ENCODE results near the gene XRCC6.
"Not testable (repeated sequence)": the region's sequence is repeated elsewhere in the genome, so short reads cannot be mapped to it uniquely, and the experiment has no call there.

Gene XRCC6

GRCh38 chr22:41650821-41651220 is 29.7 kb downstream of the XRCC6 start:
- DNase-seq (ENCODE audit: low spot score): no peak

- no peak for DNase-seq (ENCODE audit: low spot score)
Measured at GRCh38 chr22:41654322-41654721, 33.2 kb downstream of the XRCC6 start.

GRCh38 chr22:41656556-41656955 is 35.5 kb downstream of the XRCC6 start:
- no peak for DNase-seq (ENCODE audit: low spot score)

- no peak for DNase-seq (ENCODE audit: low spot score)
Measured at GRCh38 chr22:41657709-41658108, 36.6 kb downstream of the XRCC6 start.

GRCh38 chr22:41658869-41659268 is 37.8 kb downstream of the XRCC6 start:
- no peak for DNase-seq (ENCODE audit: low spot score)

- DNase-seq (ENCODE audit: low spot score): no peak
Measured at GRCh38 chr22:41659941-41660340, 38.8 kb downstream of the XRCC6 start.

GRCh38 chr22:41660416-41660815 is 39.3 kb downstream of the XRCC6 start:
- DNase-seq (ENCODE audit: low spot score): no peak

- no peak for DNase-seq (ENCODE audit: low spot score)
Measured at GRCh38 chr22:41661088-41661487, 40.0 kb downstream of the XRCC6 start.

GRCh38 chr22:41661713-41662112 is 40.6 kb downstream of the XRCC6 start:
- no peak for DNase-seq (ENCODE audit: low spot score)

- DNase-seq (ENCODE audit: low spot score): not testable (repeated sequence)
Measured at GRCh38 chr22:41663594-41663993, 42.5 kb downstream of the XRCC6 start.

- no peak for DNase-seq (ENCODE audit: low spot score)
Measured at GRCh38 chr22:41664490-41664889, 43.4 kb downstream of the XRCC6 start.

GRCh38 chr22:41664951-41665350 is 43.9 kb downstream of the XRCC6 start:
- no peak for DNase-seq (ENCODE audit: low spot score)

- no peak for DNase-seq (ENCODE audit: low spot score)
Measured at GRCh38 chr22:41668971-41669911, 48.1 kb downstream of the XRCC6 start.

GRCh38 chr22:41672096-41672495 is 51.0 kb downstream of the XRCC6 start:
- not testable (repeated sequence) for DNase-seq (ENCODE audit: low spot score)

GRCh38 chr22:41672780-41673509 is 51.9 kb downstream of the XRCC6 start:
- DNase-seq (ENCODE audit: low spot score): no peak

GRCh38 chr22:41674846-41675340 is 53.8 kb downstream of the XRCC6 start:
- no peak for DNase-seq (ENCODE audit: low spot score)

GRCh38 chr22:41676134-41676533 is 55.0 kb downstream of the XRCC6 start:
- no peak for DNase-seq (ENCODE audit: low spot score)

GRCh38 chr22:41681616-41682015 is 60.5 kb downstream of the XRCC6 start:
- DNase-seq (ENCODE audit: low spot score): no peak

GRCh38 chr22:41682033-41682807 is 61.1 kb downstream of the XRCC6 start:
- DNase-seq (ENCODE audit: low spot score): peak; percentile 82

- no peak for DNase-seq (ENCODE audit: low spot score)
Measured at GRCh38 chr22:41683052-41683451, 62.0 kb downstream of the XRCC6 start.

- no peak for DNase-seq (ENCODE audit: low spot score)
Measured at GRCh38 chr22:41683616-41684015, 62.5 kb downstream of the XRCC6 start.

- no peak for DNase-seq (ENCODE audit: low spot score)
Measured at GRCh38 chr22:41684194-41684593, 63.1 kb downstream of the XRCC6 start.
